Activated CD4-positive, alpha-beta T cell treated with anti-CD3 and anti-CD28 coated beads, Interleukin-2, amount 50 U/mL, for 1 hour (primary cell): ENCODE measurements around the gene CAMTA2.
A peak's percentile ranks its signal among the peaks of the same experiment; 100 is the strongest.
"Not testable (repeated sequence)": the region's sequence is repeated elsewhere in the genome, so short reads cannot be mapped to it uniquely, and the experiment has no call there.

ENCODE experiments used
- DNase-seq: peaks from one replicate; pipeline ENCODE4 v3.0.0-alpha.2; 2020

Gene CAMTA2, protein sequence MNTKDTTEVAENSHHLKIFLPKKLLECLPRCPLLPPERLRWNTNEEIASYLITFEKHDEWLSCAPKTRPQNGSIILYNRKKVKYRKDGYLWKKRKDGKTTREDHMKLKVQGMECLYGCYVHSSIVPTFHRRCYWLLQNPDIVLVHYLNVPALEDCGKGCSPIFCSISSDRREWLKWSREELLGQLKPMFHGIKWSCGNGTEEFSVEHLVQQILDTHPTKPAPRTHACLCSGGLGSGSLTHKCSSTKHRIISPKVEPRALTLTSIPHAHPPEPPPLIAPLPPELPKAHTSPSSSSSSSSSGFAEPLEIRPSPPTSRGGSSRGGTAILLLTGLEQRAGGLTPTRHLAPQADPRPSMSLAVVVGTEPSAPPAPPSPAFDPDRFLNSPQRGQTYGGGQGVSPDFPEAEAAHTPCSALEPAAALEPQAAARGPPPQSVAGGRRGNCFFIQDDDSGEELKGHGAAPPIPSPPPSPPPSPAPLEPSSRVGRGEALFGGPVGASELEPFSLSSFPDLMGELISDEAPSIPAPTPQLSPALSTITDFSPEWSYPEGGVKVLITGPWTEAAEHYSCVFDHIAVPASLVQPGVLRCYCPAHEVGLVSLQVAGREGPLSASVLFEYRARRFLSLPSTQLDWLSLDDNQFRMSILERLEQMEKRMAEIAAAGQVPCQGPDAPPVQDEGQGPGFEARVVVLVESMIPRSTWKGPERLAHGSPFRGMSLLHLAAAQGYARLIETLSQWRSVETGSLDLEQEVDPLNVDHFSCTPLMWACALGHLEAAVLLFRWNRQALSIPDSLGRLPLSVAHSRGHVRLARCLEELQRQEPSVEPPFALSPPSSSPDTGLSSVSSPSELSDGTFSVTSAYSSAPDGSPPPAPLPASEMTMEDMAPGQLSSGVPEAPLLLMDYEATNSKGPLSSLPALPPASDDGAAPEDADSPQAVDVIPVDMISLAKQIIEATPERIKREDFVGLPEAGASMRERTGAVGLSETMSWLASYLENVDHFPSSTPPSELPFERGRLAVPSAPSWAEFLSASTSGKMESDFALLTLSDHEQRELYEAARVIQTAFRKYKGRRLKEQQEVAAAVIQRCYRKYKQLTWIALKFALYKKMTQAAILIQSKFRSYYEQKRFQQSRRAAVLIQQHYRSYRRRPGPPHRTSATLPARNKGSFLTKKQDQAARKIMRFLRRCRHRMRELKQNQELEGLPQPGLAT

DNA sequence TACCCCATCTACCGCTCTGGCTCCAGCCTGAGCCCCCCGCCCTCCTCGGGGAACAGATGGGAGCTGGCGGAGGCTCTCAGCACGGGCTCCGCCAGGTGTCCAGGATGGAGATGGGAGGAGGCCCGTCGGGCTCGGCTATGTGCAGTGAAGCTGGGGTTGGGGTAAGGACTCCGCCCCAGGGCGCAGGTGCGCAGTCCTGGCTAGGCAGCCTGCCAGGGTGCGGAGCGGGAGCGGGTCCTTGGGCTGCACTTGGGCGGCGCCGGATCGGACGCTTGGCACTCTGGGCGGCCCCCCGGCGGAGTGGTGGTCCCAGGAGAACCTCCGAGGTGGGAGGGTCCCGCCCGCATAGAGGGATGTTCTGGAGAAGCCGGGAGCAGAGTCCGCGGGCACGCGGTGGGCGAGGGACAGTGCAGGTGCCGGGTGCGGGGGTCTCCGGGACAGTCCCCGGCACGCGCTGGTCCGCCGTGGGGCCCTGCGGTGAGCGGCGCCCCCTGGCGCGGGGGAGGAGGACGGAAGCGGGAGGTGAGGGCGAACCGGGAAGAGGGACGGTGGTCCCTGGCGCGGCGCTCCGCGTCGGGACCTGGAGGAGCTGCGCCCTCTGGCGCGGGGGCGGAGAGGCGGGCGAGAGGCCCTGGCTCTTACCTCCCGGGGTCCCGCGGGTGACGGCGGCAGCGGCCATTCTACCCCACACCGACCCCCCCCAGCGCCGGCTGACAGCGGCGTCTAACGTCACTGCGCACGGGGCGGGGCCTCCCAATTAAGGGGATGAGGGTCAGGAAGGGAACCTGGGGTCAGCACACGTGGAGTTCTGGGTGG lies at the start of gene CAMTA2:
CAMTA2 (minus strand) TSS at position 725 of the 816 bp plus-strand sequence. CDS start 1,453 bp downstream, outside the sequence.
- DNase-seq, result peak; percentile 88

DNA sequence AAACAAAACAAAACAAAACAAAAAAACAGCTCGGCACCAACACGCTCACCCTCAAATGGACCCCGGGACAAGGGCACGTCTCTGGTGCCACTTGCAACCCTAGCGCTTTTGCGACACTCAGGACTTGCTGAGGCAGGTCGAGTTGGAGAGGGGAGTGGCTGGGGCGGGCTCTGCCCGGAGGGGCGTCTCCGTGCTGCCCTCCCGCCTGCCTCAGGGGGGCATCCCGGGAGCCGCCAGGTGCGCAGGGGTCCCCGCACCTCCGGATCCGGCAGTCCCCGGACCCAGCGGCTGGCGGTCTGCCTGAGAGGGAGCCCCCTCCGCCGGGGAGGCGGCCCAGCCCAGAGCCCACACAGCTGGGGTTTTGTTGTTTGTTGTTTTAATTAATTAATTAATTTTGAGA lies 47.8 kb upstream of the CAMTA2 start, which contains the start of gene SLC52A1:
SLC52A1 (minus strand) TSS at position 112 of the 400 bp plus-strand sequence. CDS start 820 bp downstream, outside the sequence.
- DNase-seq, result no peak

DNA sequence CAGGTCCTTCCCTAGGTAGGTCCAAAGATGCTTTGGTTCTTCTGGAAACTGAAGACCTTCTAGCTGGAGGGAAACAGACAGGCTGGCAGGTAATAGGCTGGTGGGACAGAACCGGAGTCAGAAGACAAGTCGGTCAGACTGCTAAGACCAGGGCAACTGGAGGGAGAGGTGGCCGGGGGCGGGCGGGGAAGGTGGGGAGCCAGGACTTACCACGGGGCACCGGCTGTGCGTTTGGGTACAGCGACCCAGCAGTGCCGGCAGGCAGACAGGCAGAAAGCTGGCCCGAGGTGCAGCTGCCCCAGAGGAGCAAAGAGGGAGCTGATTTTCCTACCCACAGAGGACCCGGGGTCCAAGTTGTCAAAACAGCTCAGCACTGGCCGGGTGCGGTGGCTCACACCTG lies 47.2 kb upstream of the CAMTA2 start:
- DNase-seq, result no peak

DNA sequence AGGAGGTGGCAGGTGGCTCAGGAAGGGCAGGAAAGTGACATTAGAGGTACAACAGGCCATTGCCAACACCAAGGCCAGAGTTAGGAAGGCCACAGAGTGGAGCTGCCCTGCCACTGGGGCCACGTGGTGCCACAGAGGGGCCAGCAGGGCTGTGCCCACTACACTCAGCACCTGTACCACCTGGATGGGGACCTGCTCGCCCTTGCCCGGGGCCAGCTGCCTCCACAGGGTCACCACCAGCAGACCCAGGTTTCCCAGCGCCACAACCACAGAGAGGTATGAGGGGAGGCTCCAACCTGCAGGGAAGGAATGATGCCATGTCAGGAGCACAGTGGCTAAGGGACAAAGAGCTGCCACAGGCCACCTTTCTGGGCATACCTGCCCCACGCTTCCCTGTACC lies 46.6 kb upstream of the CAMTA2 start:
- DNase-seq, result no peak

DNA sequence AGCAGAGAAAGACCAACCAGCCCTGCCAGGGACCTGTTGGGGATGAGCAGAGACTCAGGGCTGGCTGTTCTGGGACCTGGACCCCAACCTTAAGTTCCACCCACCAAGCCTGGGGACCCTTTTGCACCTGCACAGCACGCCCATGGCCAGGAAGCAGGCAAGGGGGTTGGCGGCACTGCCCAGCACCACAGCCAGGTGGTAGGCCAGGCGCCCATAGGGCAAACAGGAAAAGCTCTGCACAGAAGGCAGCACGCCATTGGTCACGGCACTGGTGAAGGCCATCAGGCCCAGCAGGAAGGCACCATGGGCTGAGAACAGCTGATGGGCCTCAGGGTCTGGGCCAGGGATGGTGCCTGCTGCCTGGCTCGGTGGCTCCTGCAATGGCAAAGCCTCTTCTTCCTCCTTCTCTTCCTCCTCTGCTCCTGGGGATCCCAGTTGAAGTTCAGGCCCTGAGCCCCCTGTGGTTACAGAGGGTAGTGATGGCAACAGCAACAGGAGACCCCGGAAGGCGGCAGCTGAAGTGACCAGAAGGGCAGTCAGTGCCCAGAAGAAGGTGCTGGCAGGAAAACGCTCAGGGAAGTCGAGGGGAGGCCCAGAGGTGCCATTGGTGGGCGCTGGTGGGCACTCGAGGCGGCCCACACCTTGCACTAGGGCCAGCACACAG lies 46.0 kb upstream of the CAMTA2 start:
- DNase-seq, result no peak

DNA sequence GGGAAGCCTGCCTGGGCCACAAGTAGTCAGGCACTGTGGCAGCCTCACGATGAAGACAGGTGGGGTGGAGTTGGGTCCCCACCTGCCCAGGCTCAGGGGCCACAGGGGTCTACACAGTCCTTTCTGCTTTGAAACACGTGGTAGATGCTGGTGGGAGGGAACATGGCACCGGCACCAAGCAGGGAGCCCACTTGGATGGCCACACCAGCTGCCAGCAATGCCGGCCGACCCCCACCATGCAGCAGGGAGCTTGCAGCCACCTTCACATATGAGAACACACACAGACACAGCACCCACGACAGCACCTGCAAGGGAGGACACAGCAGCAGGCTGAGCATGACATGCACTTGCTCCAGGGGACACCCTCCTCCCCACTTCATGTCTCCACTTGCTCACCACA lies 45.4 kb upstream of the CAMTA2 start:
- DNase-seq, result no peak

DNA sequence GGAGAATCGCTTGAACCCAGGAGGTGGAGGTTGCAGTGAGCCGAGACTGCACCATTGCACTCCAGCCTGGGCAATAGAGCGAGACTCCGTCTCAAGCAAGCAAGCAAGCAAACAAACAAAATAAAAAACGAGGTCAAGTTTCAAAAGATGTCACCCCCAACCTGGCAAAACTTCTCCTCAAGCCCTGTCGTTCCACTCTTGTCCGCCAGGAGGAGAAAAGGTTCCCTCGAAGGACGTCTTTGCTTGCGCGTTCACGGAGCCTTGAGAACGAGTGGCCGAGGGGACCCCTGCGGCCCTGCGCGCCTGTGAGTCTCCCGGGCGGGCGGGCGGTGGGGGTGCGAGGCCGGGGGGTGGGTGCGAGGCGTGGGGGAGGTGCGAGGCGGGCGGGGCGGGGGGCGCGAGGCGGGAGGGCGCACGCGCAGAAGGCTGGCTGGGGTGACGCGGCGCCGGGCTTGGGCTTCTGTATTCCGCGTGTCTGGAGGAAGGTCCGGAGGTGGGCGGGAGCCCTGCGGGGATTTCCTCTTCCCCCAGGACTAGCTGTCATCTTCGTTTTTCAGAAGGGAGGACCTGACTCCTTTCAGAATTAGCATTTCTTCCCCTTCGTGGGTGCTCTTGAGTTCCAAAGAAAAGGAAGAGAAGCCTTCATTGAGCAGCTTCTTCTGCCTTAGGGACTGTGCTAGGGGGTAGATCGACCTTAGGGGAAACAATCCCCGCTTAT lies 44.0 kb upstream of the CAMTA2 start:
- DNase-seq, result peak; percentile 84

DNA sequence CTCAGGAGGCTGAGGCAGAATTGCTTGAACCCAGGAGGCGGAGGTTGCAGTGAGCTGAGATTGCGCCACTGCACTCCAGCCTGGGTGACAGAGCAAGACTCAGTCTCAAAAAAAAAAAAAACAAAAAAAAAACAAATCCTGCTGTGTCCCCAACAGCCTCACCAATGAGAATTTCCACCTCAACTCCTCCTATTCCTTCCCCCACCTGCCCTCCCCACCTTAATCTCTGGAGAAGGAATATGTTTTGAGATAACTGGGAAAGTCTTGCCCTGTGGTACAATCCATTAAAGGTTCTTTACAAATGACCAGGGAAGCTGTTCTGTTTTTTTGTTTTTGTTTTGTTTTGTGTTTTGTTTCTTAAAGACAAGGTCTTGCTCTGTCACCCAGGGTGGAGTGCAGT lies 42.7 kb upstream of the CAMTA2 start:
- DNase-seq, result not testable (repeated sequence)

DNA sequence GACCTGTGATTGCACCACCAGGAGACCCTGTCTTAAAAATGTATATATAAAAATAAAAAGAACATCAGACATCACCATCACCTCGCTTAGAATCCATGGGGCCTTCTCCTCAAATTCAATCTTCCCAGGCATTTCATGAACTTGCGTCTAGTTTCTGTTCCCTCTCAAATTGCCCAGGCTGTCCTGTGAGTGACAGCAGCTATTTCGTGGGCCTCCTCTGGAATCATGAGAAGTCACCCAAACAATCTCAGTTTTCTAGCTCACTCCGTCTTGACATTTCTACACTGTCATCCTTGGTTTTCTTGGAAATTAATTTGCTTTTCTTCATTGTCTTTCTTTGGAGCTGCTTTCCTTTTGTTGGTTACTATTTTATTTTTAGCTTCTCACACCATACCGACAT lies 40.4 kb upstream of the CAMTA2 start:
- DNase-seq, result no peak

DNA sequence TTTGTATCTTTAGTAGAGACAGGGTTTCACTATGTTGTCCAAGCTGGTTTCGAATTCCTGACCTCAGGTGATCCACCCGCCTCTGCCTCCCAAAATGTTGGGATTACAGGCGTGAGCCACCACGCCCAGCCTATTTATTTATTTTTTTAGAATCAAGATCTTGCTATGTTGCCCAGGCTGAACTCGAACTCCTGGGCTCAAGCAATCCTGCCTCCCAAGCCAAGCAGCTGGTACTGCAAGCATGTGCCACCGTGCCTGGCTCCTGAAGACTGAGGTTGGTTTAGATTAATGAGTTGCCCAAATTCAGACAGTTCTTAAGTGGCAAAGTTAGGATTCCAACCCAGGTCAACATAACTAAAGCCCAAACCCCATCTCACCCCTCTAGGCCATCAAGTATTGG lies 39.8 kb upstream of the CAMTA2 start:
- no peak for DNase-seq

DNA sequence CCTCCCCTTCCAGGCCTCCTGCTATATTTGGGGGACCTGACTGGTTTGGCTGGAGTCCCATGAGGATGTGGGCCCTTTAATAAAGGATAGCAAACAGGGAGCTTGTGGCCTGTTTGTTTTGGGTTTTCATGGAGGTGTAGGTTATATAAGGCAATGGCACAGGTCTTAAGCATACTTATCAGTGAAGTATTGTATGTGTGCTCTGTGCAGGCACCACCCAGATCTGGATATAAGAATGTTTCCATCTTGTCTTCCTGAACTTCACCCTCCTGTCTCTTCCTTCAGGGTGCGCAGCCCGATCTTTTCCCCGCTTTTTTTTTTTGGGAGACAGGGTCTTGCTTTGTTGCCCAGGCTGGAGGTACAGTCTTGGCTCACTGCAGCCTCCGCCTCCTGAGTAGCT lies 37.1 kb upstream of the CAMTA2 start:
- no peak for DNase-seq

DNA sequence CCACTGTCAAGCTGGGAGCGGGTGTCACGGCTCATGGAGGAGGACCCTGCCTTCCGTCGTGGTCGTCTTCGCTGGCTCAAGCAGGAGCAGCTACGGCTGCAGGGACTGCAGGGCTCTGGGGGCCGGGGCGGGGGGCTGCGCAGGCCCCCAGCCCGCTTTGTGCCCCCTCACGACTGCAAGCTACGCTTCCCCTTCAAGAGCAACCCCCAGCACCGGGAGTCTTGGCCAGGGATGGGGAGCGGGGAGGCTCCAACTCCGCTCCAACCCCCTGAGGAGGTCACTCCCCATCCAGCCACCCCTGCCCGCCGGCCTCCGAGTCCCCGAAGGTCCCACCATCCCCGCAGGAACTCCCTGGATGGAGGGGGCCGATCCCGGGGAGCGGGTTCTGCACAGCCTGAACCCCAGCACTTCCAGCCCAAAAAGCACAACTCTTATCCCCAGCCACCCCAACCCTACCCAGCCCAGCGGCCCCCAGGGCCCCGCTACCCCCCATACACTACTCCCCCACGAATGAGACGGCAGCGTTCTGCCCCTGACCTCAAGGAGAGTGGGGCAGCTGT lies 36.2 kb upstream of the CAMTA2 start:
- DNase-seq, result no peak

DNA sequence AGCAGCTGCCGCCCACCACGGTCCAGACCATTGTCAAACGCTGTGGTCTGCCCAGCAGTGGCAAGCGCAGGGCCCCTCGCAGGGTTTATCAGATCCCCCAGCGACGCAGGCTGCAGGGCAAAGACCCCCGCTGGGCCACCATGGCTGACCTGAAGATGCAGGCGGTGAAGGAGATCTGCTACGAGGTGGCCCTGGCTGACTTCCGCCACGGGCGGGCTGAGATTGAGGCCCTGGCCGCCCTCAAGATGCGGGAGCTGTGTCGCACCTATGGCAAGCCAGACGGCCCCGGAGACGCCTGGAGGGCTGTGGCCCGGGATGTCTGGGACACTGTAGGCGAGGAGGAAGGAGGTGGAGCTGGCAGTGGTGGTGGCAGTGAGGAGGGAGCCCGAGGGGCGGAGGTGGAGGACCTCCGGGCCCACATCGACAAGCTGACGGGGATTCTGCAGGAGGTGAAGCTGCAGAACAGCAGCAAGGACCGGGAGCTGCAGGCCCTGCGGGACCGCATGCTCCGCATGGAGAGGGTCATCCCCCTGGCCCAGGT lies 34.8 kb upstream of the CAMTA2 start:
- DNase-seq, result no peak

DNA sequence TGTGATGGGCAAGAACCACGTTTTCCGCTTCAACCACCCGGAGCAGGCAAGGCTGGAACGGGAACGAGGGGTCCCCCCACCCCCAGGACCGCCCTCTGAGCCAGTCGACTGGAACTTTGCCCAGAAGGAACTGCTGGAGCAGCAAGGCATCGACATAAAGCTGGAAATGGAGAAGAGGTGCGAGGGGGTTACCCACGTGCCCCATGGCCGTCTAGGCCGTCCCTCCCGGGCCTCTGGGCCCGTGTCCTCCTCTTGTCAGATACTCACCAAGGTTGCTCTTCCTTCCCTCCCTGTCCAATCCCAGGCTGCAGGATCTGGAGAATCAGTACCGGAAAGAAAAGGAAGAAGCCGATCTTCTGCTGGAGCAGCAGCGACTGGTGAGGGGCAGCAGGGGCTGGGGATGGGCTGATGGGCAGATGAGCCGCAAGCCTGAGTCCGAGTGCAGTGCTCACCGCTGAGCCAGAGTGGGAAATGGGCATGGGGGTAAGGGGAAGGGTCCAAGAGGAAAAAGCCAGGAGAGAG lies 33.1 kb upstream of the CAMTA2 start:
- no peak for DNase-seq

DNA sequence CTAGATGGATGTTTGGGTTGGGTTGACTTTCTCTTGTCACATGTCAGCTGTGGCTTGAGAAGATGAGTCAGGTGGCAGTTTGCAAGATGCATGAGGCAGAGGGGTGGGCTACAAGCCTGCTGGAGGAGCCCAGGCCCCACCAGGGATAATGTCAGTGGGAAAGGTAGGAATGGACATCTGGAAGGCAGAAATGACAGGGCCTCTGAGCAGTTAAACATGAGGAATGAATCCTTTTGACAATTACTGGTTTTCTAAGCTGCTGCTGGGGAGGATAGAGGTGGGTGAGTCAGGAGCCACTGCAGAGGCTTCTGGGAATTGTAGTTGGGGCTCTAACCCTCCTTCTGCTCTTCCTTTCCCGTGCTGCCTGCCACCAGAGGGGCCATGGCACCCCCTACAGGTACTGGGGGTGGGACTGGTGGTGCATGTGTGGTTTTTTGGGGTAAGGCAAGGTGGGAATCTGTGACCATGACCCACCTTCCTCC lies 32.0 kb upstream of the CAMTA2 start:
- no peak for DNase-seq

DNA sequence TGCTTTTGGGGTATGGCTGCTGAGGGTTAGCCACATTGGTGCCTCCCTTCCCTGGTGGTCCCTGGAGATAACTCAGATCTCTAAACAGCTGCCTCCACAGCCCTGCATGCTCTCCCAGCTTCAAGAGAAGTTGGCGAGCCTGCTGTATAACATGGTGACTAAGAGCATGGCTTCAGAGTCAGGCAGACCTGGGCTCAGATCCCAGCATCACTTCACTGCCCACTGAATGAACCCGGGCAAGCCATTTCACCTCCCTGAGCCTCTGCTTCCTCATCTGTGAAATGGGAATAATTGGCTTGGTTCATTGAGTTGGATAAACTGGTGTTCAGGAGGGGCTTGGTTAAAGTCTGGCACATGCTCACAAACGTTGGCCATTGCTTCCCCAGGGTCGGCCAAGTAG lies 26.9 kb upstream of the CAMTA2 start:
- no peak for DNase-seq

DNA sequence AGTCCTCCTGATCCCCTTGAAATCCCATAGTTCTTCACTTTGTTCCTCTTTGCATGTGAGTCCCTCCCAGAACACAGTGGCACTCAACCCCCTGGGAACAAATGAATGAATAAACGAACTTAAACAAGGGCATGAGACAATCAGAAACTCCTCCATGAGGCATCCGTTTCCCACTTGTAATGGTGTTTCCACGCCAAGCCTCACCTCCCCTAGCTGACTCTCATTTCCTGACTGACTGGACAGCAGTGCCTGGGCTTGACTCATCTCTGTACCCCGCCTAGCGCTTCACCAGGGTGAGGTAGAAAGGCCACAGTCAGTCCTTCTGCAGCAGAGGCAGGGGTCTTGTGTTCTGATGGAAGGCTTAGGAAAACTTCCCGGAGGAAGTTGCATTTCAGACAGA lies 24.5 kb upstream of the CAMTA2 start:
- no peak for DNase-seq

DNA sequence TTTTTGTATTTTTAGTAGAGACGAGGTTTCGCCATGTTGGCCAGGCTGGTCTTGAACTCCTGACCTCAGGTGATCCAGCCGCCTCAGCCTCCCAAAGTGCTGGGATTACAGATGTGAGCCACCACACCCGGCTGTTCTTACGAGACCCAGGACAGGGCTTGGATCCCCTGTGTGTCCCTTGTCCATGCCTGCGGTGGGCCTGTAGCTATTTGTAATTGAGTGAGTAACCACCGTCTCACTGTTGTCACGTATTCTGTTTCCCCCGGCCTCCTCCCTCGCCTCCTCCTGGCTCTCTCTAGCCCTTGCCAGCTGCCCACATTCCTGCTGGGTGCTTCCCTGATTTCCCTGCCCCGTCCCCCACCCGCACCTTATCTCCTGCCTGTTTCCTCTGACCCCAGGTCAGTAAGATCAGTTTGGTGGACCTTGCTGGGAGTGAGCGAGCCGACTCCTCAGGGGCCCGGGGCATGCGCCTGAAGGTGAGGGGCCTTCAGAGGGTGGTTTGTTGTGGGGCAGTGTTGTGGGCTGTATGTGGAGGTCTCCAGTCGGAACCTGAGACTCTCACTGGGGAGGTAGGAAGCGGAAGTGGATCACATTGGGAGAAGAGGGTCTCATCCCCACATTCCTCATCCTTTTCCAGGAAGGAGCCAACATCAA lies 15.9 kb upstream of the CAMTA2 start:
- no peak for DNase-seq

DNA sequence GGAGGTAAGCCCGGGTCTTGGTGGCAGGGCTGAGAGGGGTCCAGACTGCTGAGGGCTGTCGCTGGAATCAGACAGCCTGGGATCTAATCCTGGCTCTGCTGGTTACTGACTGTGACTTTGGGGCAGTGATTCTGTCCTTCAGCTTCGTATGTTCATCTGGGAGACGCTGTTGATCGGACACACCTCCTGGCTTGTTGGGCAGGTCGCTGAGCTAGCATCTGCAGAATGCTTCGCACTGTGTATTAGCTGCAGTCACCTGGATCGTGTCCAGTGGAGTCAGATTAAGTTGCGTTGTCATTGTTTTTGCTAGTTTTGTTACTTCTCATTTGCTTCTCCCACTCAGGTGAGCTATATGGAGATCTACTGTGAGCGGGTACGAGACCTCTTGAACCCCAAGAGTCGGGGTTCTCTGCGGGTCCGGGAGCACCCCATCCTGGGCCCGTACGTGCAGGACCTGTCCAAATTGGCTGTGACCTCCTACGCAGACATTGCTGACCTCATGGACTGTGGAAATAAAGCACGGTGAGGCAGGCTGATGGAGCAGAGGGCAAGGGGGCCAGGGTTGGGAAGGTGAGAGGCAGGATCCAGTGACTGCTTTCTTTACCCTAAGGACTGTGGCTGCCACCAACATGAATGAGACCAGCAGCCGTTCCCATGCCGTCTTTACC lies 14.8 kb upstream of the CAMTA2 start:
- DNase-seq, result no peak
